ENCODE data around the gene SCFD2.
A peak's percentile ranks its signal among the peaks of the same experiment; 100 is the strongest.

SCFD2 gene

GRCh38 chr4:52879471-52879870 is 486.4 kb downstream of the SCFD2 start:
- no peak for DNase-seq (ENCODE audit: low read depth)

GRCh38 chr4:52877694-52878093 is 488.2 kb downstream of the SCFD2 start:
- DNase-seq (ENCODE audit: low read depth): no peak

- DNase-seq (ENCODE audit: low read depth): no peak
Observed at GRCh38 chr4:52877036-52877435, 488.8 kb downstream of the SCFD2 start.

GRCh38 chr4:52876069-52876468 is 489.8 kb downstream of the SCFD2 start:
- no peak for DNase-seq (ENCODE audit: low read depth)

GRCh38 chr4:52874948-52875347 is 490.9 kb downstream of the SCFD2 start:
- DNase-seq (ENCODE audit: low read depth): no peak

- DNase-seq (ENCODE audit: low read depth): no peak
Observed at GRCh38 chr4:52873861-52874343, 492.0 kb downstream of the SCFD2 start.

- DNase-seq (ENCODE audit: low read depth): no peak
Observed at GRCh38 chr4:52873191-52873590, 492.7 kb downstream of the SCFD2 start.

- no peak for DNase-seq (ENCODE audit: low read depth)
Observed at GRCh38 chr4:52870225-52870624, 495.6 kb downstream of the SCFD2 start.

- no peak for DNase-seq (ENCODE audit: low read depth)
Observed at GRCh38 chr4:52869656-52870055, 496.2 kb downstream of the SCFD2 start.

- DNase-seq (ENCODE audit: low read depth): no peak
Observed at GRCh38 chr4:52869196-52869595, 496.7 kb downstream of the SCFD2 start.

- no peak for DNase-seq (ENCODE audit: low read depth)
Observed at GRCh38 chr4:52868133-52868532, 497.7 kb downstream of the SCFD2 start.

- DNase-seq (ENCODE audit: low read depth): no peak
Observed at GRCh38 chr4:52867163-52867562, 498.7 kb downstream of the SCFD2 start.

GRCh38 chr4:52866734-52867133 is 499.1 kb downstream of the SCFD2 start:
- DNase-seq (ENCODE audit: low read depth): no peak

GRCh38 chr4:52865300-52865699 is 500.6 kb downstream of the SCFD2 start:
- no peak for DNase-seq (ENCODE audit: low read depth)

- no peak for DNase-seq (ENCODE audit: low read depth)
Observed at GRCh38 chr4:52864793-52865192, 501.1 kb downstream of the SCFD2 start.

GRCh38 chr4:52863324-52863723 is 502.5 kb downstream of the SCFD2 start:
- DNase-seq (ENCODE audit: low read depth): no peak

GRCh38 chr4:52862639-52863161 is 503.2 kb downstream of the SCFD2 start:
- no peak for DNase-seq (ENCODE audit: low read depth)

GRCh38 chr4:52861879-52862616 is 503.8 kb downstream of the SCFD2 start, which contains the start of gene RASL11B:
Gene RASL11B, plus strand, starts transcription at chr4:52862317. Its CDS starts 191 bp downstream, at chr4:52862508.
- peak; percentile 80 for DNase-seq (ENCODE audit: low read depth)

GRCh38 chr4:52861171-52861823 is 504.6 kb downstream of the SCFD2 start:
- DNase-seq (ENCODE audit: low read depth): no peak

GRCh38 chr4:52860361-52860760 is 505.5 kb downstream of the SCFD2 start:
- DNase-seq (ENCODE audit: low read depth): no peak

GRCh38 chr4:52856801-52857200 is 509.1 kb downstream of the SCFD2 start:
- DNase-seq (ENCODE audit: low read depth): no peak

- no peak for DNase-seq (ENCODE audit: low read depth)
Observed at GRCh38 chr4:52853351-52853750, 512.5 kb downstream of the SCFD2 start.

- no peak for DNase-seq (ENCODE audit: low read depth)
Observed at GRCh38 chr4:52852711-52853110, 513.1 kb downstream of the SCFD2 start.
